ENCODE measurements around the gene PPM1H.

- TF ChIP-seq POLR2A (IDR thresholded peaks at IDR 0.05; ENCODE audit: low read depth) (no peak), CTCF (IDR thresholded peaks at IDR 0.05) (no peak), POLR2AphosphoS5 (IDR thresholded peaks at IDR 0.05) (no peak), EP300 (IDR thresholded peaks at IDR 0.05) (no peak)
Measured at GRCh38 chr12:62751810-62752155, 183.2 kb downstream of the PPM1H start.
